Heart left ventricle (tissue), 13 donors: Measurements from ENCODE around the gene CCDC61.

ENCODE experiments used
- POLR2A ChIP-seq, 2 donors: fragments of 450-650 bp; IDR thresholded peaks; one replicate each; pipeline ENCODE4 v1.6.1; 2017; ENCODE audit warnings: antibody characterized with exemption in 2 of 2, mild to moderate bottlenecking in 2 of 2, moderate library complexity in 2 of 2
- TF ChIP-seq, protein P1 (sequence below), 12 donors: fragments of 200-600 bp; sonication (generic) in 4 of 12; IDR thresholded peaks; one replicate each; pipeline versions ENCODE4 v1.5.0 to v1.8.0; 2018 to 2022; ENCODE audit warnings: antibody characterized with exemption in 12 of 12, mild to moderate bottlenecking in 5 of 12
- donor health status: ischemic (EF 13 %, LVEDD 7.1; RV severe dilation, severe dysfunction).
- donor health status: DM: no; HTN: yes; CAD: no.
- donor health status: DM: no; HTN: no; CAD: no.
- donor health status: ischemic (EF 25% LVEDD 6.9; RV normal size, moderate dysfunction).
- donor health status: ischemic (EF 25% LVEDD 5.7; RV mildly dilated, moderate dysfunction).
- donor health status: ischemic (EF 35%, LVEDD 5.7; RV mildly dilated, moderate dysfunction).
- donor health status: nonischemic (EF 11% LVEDD 7.7; RV severe dilation, severe dysfunction).
- donor health status: DM: yes; HTN: yes; CAD: no.
- donor health status: PGD.
- donor health status: ischemic (EF 29% LVEDD 5.4; RV normal size, mild dysfunction).
- donor health status: nonischemic (EF 23%, LVEDD 6.1; RV moderate dilation, normal function).

DNA sequence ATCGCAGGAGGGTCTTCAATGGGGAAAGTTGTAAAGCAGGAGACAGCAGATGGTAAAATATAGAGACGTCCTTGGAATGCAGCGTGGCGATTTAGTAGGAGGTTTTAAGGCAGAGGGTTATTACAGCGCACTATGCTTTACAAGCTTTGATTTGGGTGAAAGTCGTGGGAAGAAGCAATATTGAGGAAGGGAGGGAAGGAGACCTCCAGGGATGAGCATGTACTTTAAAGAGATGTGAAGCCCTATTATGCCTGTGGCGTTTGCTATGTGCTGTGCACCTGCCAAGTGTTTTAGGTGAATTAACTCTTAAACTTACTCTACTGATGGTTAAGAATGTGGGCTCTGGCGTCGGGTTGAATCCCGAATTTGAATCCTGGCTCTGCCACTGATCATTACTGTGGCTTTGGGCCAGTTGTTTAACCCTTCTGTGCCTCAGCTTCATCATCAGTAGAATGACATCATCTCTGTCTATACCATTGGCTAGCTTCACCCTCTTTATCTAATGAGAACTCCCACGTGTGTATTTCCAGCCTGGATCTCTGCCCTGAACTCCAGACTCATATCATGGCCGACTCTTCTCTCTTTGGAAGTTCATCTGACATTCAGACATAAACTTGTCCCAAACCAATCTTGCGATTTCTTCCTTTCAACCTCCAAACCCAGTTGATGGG lies 583 bp downstream of the CCDC61 start:
- TF ChIP-seq, protein P1, sequence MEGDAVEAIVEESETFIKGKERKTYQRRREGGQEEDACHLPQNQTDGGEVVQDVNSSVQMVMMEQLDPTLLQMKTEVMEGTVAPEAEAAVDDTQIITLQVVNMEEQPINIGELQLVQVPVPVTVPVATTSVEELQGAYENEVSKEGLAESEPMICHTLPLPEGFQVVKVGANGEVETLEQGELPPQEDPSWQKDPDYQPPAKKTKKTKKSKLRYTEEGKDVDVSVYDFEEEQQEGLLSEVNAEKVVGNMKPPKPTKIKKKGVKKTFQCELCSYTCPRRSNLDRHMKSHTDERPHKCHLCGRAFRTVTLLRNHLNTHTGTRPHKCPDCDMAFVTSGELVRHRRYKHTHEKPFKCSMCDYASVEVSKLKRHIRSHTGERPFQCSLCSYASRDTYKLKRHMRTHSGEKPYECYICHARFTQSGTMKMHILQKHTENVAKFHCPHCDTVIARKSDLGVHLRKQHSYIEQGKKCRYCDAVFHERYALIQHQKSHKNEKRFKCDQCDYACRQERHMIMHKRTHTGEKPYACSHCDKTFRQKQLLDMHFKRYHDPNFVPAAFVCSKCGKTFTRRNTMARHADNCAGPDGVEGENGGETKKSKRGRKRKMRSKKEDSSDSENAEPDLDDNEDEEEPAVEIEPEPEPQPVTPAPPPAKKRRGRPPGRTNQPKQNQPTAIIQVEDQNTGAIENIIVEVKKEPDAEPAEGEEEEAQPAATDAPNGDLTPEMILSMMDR (IDR thresholded peaks at IDR 0.05) = no peak
- TF ChIP-seq POLR2A (IDR thresholded peaks at IDR 0.05) = no peak
